Left ventricle myocardium inferior (tissue), 1 donor: ENCODE measurements around the gene IKZF2. TPM values are rescaled to one million over a fixed set of nuclear protein-coding genes. Genes with fewer than 3 reads are reported as not detected.

Source experiments
- DNase-seq: peaks from one replicate; pipeline ENCODE4 v3.0.0-alpha.2; 2020
- H3K27ac ChIP-seq: fragments of 200-600 bp; replicated peaks from 2 replicates; pipeline ENCODE4 v1.8.0; 2021
- H3K27me3 ChIP-seq: fragments of 200-600 bp; 2 replicates; pipeline ENCODE4 v1.8.0; 2021; ENCODE audit warnings: low read depth
- H3K36me3 ChIP-seq: fragments of 200-600 bp; 2 replicates; pipeline ENCODE4 v1.8.0; 2021
- H3K4me1 ChIP-seq: fragments of 200-600 bp; 2 replicates; pipeline ENCODE4 v1.8.0; 2021
- H3K4me3 ChIP-seq: fragments of 200-600 bp; 2 replicates; pipeline ENCODE4 v1.8.0; 2021; ENCODE audit warnings: mild to moderate bottlenecking, moderate library complexity
- H3K9me3 ChIP-seq: fragments of 200-600 bp; replicated peaks from 2 replicates; pipeline ENCODE4 v1.8.0; 2021
- CTCF ChIP-seq: fragments of 200-600 bp; IDR thresholded peaks from 2 replicates; pipeline ENCODE4 v1.8.0; 2021; ENCODE audit warnings: antibody characterized with exemption, mild to moderate bottlenecking, borderline replicate concordance
- intact Hi-C: fragments of 100-400 bp; cut with micrococcal nuclease; formaldehyde crosslinking; loops from one replicate; pipeline ENCODE4 v1.11.0; 2022
- total RNA-seq: library from RNA; stranded (reverse); fragmentation: NEBNext Ultra II Directional; extraction: Animal tissue kit (Norgen Biotek cat#: 25700); gene quantifications from one replicate; pipeline ENCODE4 v1.2.1, GENCODE V29; 2021
- donor health status: DM: no; HTN: yes; CAD: no; lungs with severe emphysema.

IKZF2 gene
- total RNA-seq, 1 donor from 2014 or later: 6.8 TPM

- intact Hi-C loops: no loop called here
- TF ChIP-seq CTCF: no peak
- H3K27me3 ChIP-seq: no peaks in the 10 kb centered on the region
- no peak overlapping the region for H3K27ac ChIP-seq
- no peak overlapping the region for H3K4me3 ChIP-seq
- H3K4me1 ChIP-seq: peaks cover 24% of the 10 kb centered on the region
- no peaks in the 10 kb centered on the region for H3K9me3 ChIP-seq
- DNase-seq: no peak
- H3K36me3 ChIP-seq: no peaks in the 10 kb centered on the region
These were observed 25.6 kb downstream of the IKZF2 start for GRCh38 chr2:213125646-213126347.

- no peak for TF ChIP-seq CTCF
- DNase-seq: no peak
- intact Hi-C loops: no loop called here
- Histone ChIP-seq H3K27me3 (no peaks in the 10 kb centered on the region), H3K9me3 (no peaks in the 10 kb centered on the region), H3K27ac (no peak overlapping the region), H3K36me3 (no peaks in the 10 kb centered on the region), H3K4me1 (peaks cover 29% of the 10 kb centered on the region), H3K4me3 (no peak overlapping the region)
These were observed 28.7 kb downstream of the IKZF2 start for GRCh38 chr2:213122725-213123124.

- no peak for DNase-seq
- no peak for TF ChIP-seq CTCF
- no peak overlapping the region for H3K4me3 ChIP-seq
- intact Hi-C loops: no loop called here
- H3K9me3 ChIP-seq: no peaks in the 10 kb centered on the region
- H3K27ac ChIP-seq: no peak overlapping the region
- H3K4me1 ChIP-seq: peaks cover 29% of the 10 kb centered on the region
- no peaks in the 10 kb centered on the region for H3K27me3 ChIP-seq
- no peaks in the 10 kb centered on the region for H3K36me3 ChIP-seq
These were observed 29.7 kb downstream of the IKZF2 start for GRCh38 chr2:213121690-213122089.

- Histone ChIP-seq H3K36me3 (no peaks in the 10 kb centered on the region), H3K4me1 (peaks cover 22% of the 10 kb centered on the region), H3K4me3 (no peak overlapping the region), H3K27me3 (no peaks in the 10 kb centered on the region), H3K9me3 (no peaks in the 10 kb centered on the region), H3K27ac (no peak overlapping the region)
- intact Hi-C loops: no loop called here
- no peak for DNase-seq
- no peak for TF ChIP-seq CTCF
These were observed 32.2 kb downstream of the IKZF2 start for GRCh38 chr2:213119061-213119809.

GRCh38 chr2:213108308-213108707 is 43.1 kb downstream of the IKZF2 start:
- intact Hi-C loops: no loop called here
- Histone ChIP-seq H3K4me1 (peaks cover 17% of the 10 kb centered on the region), H3K4me3 (no peak overlapping the region), H3K36me3 (no peaks in the 10 kb centered on the region), H3K27ac (no peak overlapping the region), H3K9me3 (no peaks in the 10 kb centered on the region), H3K27me3 (no peaks in the 10 kb centered on the region)
- TF ChIP-seq CTCF: no peak
- DNase-seq: no peak
